HG02759 (cell line): ENCODE measurements around the gene PANX2.
"Not testable (repeated sequence)": the region's sequence is repeated elsewhere in the genome, so short reads cannot be mapped to it uniquely, and the experiment has no call there.

Experiments used
- ATAC-seq: cut with Tn5 transposase; IDR thresholded peaks from one replicate; pipeline ENCODE4 v1.9.1; 2021; ENCODE audit warnings: mild to moderate bottlenecking, moderate library complexity; ENCODE audit not compliant: unreplicated experiment

The PANX2 gene

GRCh38 chr22:50196256-50196655 lies 25.7 kb downstream of the PANX2 start:
- ATAC-seq: no peak

GRCh38 chr22:50197000-50197800 lies 26.7 kb downstream of the PANX2 start:
- no peak for ATAC-seq

DNA sequence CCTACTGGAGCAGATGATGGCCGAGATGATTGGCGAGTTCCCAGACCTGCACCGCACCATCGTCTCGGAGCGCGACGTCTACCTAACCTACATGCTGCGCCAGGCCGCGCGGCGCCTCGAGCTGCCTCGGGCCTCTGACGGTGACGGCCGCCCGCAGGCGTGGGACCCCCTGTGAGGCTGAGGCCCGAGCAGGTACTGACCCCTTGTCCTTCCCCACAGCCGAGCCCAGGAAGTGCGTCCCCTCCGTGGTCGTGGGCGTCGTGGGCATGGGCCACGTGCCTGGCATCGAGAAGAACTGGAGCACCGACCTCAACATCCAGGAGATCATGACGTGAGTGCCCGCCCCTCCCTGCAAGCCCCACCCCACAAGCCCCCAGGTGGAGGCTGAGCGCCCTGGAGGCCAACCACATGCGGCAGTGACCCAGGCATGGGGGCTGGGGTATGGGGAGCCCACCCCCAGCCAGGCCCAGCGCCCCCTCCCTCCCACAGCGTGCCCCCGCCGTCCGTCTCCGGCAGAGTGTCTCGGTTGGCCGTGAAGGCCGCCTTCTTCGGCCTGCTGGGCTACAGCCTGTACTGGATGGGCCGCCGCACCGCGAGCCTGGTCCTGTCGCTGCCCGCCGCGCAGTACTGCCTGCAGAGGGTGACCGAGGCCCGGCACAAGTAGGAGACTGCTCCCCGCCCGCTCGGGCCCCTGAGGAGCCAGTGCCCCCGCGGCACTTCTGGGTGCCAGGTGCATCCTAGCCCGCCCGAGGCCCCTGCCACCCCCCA lies 27.5 kb downstream of the PANX2 start:
- no peak for ATAC-seq

- ATAC-seq: no peak
Observed at GRCh38 chr22:50198624-50199017, 28.1 kb downstream of the PANX2 start.

GRCh38 chr22:50199251-50199721 lies 28.8 kb downstream of the PANX2 start:
- no peak for ATAC-seq

DNA sequence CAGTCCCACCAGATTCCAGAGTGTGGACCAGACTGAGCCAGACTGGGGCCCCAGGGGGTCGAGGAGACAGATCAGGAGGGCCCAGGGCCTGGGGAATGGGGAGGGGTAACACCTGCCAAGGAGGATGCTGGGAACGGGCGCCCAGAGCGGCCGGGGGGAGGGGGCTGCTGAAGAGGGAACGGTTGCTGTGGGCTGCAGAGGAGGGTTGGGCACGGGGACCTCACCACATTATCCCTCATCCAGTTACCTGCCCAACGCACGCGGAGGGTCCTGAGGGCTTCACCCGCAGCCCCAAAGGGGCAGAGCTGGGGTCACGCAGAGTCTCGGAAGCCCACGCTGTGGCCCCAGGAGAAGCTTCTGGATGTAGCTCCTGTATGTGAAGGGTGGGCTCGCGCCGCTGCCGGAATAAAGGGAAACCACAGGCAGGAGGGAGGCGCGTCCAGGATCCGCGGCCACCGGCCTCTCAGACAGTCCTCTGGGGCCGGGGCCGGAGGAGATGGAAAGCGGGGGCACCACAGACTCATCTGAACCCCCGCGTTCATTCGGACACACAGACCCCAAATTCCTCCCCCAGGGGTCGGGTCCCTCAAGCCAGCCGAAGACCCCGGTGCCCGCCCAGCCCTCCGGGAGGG lies 29.4 kb downstream of the PANX2 start:
- ATAC-seq: no peak

DNA sequence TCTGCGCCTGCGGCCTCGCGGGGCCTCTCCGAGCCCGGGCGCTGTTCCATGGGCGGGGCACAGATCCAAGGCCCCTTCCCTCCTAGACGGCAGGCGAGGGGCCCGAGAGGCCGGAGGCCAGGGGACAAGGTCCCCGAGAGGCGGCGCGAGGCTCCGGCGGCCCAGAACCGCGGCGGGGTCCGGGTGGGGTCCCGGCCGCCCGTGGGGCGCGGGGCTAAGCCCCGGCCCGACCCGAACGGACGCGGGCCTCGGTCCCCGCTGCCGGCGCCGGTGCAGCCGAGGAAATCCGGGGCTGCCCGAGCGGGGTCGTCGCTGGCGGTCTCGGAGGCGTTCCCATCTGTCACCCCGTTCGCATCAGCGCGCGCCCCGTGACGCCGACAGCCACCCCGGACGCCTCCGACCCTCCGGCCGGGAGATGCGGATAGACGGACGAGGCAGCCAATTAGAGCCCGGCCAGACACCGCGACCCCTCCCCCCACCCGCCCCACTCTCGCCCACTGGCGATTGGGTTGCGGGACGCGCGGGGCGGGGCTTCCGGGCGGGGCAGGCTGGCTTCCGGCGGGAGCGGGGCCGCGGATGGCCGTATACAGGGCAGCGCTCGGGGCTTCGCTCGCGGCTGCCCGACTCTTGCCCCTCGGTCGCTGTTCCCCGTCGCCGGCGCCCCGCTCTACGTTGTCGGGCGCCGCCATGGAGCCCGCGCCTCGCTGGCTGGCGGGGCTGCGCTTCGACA lies 30.1 kb downstream of the PANX2 start, which contains the start of gene SELENOO:
Gene SELENOO (plus strand): TSS at position 551 of the 730 bp plus-strand sequence. CDS start 26 bp downstream, at position 577.
- ATAC-seq: peak; percentile 75

DNA sequence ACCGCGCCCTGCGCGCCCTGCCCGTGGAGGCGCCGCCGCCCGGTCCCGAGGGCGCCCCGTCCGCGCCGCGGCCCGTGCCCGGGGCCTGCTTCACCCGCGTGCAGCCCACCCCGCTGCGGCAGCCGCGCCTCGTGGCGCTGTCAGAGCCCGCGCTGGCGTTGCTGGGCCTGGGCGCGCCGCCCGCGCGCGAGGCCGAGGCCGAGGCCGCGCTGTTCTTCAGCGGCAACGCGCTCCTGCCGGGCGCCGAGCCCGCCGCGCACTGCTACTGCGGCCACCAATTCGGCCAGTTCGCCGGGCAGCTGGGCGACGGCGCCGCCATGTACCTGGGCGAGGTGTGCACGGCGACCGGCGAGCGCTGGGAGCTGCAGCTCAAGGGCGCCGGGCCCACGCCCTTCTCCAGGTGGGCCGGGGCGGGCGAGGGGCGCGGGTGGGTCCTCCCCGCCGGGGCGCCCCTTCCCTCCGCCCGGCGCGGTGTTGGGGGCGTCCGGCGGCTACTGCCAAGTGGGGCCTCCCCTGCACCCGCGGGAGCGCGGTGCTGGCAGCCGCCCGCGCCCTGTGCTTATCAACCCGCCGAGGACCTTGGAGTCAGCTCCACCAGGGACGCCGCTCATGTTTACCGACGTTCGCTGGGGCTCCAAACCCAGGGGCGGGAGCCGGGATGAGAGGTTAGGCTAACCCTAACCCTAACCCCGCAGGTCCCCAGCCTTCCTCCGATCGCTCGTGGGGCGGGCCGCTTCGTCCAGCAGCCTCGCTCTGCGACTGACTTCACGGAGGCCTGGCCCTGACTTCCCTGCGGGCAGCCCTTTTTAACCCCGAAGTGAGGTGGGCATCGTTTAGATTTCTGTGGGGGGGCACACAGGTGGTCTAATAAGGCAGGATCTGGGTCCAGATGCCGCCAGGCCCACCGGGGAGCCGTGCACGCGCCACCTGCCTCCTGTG lies 30.9 kb downstream of the PANX2 start:
- ATAC-seq: peak; percentile 37

GRCh38 chr22:50202130-50202666 lies 31.7 kb downstream of the PANX2 start:
- no peak for ATAC-seq

GRCh38 chr22:50203288-50203687 lies 32.8 kb downstream of the PANX2 start:
- no peak for ATAC-seq

- no peak for ATAC-seq
Observed at GRCh38 chr22:50204571-50204970, 34.0 kb downstream of the PANX2 start.

GRCh38 chr22:50204998-50205397 lies 34.5 kb downstream of the PANX2 start:
- ATAC-seq: not testable (repeated sequence)

DNA sequence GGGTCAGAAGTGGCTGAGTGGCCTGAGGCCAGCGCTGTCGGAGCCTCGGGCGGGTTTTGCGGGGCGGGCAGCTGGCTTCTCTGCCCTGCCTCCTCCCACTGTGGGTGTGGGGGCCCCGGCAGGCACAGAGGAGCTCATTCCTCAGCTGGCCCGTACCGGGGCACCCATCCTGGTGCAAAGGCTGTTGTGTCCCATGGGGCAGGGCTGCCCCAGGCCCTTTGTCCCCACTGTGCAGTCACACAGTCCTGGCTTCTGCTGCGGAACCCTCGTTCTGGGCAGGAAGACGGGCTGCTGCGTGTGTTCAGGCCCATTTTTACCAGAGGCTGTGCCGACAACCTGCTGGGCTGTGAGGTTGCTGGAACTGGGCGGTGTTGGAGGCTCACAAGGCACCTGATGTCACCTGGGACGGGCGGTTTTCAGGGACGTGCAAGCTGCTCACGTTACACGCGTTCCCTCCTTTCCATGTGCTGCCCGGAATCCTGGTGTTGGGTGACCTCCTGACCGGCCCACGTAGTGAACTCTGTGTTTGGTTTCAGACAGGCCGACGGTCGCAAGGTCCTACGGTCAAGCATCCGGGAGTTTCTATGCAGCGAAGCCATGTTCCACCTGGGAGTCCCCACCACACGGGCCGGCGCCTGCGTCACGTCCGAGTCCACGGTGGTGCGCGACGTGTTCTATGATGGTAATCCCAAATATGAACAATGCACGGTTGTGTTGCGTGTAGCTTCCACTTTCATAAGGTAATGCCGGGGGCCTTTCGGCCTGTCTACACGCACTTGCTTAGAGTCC lies 35.4 kb downstream of the PANX2 start:
- no peak for ATAC-seq

GRCh38 chr22:50206599-50206998 lies 36.1 kb downstream of the PANX2 start:
- ATAC-seq: no peak

DNA sequence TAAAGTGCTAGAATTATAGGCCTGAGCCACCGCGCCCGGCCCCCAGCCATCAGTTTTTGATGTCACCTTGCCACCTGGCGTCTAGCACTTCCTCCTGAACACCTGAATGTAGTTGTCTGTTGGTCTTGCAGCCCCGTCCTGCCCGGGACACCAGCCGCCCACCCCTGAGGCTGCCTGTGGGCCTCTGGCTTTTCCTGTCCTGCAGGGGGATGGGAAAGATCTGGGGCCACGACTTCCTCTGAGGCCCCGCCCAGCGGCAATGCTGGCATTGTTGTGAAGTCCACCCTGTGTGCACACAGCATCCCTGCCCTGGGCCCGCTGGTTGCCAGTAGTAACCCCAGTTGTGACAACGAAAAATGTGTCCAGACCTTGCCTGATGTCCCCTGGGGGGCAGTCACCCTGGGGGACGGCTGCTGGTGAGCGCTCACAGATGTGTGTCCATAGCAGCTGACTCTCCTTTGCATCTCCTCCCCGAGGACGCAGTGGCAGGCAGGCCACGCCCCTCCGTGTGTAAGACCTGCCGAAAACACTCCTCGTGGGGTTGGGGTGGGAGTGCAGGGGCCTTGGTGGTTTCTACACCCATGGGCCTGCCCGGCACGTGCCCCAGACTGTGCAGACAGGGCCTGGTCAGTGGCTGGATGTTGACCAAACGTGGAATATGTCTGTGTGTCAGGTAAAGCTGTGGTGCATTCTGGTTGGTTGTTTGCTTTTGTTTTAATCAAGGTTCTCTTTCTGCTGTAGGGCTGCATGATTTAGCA lies 37.0 kb downstream of the PANX2 start:
- no peak for ATAC-seq

DNA sequence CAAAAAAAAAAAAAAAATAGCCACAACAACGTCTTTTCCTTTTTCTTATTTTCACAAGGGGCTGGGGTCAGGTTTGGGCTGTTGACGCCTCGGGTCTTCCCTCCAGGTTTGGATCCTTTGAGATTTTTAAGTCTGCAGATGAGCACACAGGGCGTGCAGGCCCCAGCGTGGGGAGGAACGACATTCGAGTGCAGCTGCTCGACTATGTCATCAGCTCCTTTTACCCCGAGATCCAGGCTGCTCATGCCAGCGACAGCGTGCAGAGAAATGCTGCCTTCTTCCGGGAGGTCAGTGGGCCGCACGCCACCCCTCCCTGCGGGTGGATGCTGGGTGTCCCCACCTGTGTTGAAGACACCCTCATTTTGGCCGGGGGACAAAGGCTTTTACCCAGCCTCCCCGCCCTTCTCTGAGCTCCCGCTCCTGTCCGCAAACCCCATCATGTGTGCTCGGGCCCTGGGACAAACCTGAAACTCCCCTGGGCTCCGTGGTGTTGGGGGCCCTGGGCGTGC lies 38.0 kb downstream of the PANX2 start:
- no peak for ATAC-seq
